T-helper 1 cell treated with Interleukin-12 subunit alpha and Interleukin-12 subunit beta and Interleukin-4 antibody, amounts not matched to agents 30 μg/mL and 1 μg/mL, for 36 hours (primary cell): ENCODE measurements around the gene DAZAP2.
A peak's percentile ranks its signal among the peaks of the same experiment; 100 is the strongest.

Experiments used
- H3K27ac Mint-ChIP-seq: one replicate; pipeline ENCODE4 v1.8.0; 2021; ENCODE audit warnings: mild to moderate bottlenecking, mixed read lengths
- H3K27me3 Mint-ChIP-seq: one replicate; pipeline ENCODE4 v1.8.0; 2021; ENCODE audit warnings: low read depth, mixed read lengths
- H3K36me3 Mint-ChIP-seq: one replicate; pipeline ENCODE4 v1.8.0; 2021; ENCODE audit warnings: low read depth, mixed read lengths
- H3K4me1 Mint-ChIP-seq: one replicate; pipeline ENCODE4 v1.8.0; 2021; ENCODE audit warnings: low read depth, mixed read lengths
- H3K4me3 Mint-ChIP-seq: one replicate; pipeline ENCODE4 v1.8.0; 2021; ENCODE audit warnings: mild to moderate bottlenecking, moderate library complexity, mixed read lengths
- H3K9me3 Mint-ChIP-seq: one replicate; pipeline ENCODE4 v1.8.0; 2021; ENCODE audit warnings: mixed read lengths

DAZAP2 gene, protein sequence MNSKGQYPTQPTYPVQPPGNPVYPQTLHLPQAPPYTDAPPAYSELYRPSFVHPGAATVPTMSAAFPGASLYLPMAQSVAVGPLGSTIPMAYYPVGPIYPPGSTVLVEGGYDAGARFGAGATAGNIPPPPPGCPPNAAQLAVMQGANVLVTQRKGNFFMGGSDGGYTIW

DNA sequence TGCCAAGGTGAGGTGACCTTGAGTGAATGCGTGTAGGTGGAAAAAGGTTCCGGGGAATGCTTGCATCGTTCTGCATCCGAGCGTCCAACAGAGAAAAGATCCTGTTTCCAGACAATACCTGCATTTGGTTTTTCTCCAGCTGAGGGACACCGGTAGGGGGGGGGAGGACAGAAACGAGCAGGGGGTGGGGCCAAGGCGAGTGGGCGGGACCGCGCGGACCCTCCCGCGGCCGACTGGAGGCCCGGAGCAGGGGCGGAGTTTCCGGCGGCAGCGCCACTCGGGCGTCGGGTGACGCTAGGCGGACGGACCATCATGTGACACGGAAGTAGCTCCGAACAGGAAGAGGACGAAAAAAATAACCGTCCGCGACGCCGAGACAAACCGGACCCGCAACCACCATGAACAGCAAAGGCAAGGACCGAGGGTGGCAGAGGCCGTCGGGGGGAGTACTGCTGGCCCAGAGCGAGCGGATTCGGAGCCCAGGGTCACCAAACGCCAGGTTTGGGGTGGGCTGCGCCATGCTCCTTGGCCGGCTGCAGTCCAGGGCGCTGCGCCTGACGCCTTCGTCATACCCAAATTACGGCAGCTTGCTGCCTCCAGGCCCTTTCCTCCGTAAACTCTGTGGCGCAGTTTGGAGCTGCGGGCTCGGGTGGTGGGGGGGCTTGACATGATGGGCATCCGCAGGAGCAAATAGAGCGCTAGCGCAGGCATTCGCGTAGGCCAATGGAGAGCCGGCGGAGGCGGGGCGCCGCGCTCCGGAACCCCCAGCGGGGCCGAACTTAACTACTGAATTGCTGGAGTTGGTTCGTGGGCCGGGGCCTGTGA lies at the start of gene DAZAP2:
Gene DAZAP2, plus strand, starts transcription at position 317 of the 825 bp plus-strand sequence. Its CDS starts 82 bp downstream, at position 399.
- peaks cover 8% of the 10 kb centered on the region for H3K27me3 Mint-ChIP-seq
- H3K27ac Mint-ChIP-seq, result peak within 1 kb of the TSS; percentile 100
- peaks cover 38% of the 10 kb centered on the region for H3K4me1 Mint-ChIP-seq
- H3K4me3 Mint-ChIP-seq, result peak within 1 kb of the TSS; percentile 95
- H3K9me3 Mint-ChIP-seq, result no peaks in the 10 kb centered on the region
- peaks cover 36% of the 10 kb centered on the region for H3K36me3 Mint-ChIP-seq

- Mint-ChIP-seq H3K27me3 (no peaks in the 10 kb centered on the region), H3K4me3 (no peak overlapping the region)
Measured at GRCh38 chr12:51189790-51190355, 48.8 kb upstream of the DAZAP2 start.

DNA sequence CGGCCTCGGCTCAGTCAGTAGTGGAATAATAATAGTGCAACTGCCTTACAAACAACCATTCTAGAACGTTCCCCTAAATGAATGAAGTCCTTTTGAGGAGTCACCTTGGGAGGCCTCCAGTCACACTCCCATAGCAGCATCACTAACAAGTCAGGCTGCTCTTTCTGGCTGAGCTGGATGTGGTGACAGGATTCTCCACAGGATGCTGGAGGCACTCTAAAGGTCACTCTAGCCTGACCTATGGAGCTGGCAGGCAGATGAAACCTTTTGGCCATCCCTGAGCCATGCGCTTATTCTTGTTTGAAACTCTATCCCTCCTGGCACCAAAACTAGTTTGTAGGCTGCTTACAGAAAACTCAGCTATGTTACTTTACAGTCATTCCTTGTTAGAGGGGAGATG lies 47.8 kb upstream of the DAZAP2 start:
- no peak overlapping the region for H3K4me3 Mint-ChIP-seq
- H3K27ac Mint-ChIP-seq, result no peak overlapping the region
- H3K27me3 Mint-ChIP-seq, result no peaks in the 10 kb centered on the region
- H3K36me3 Mint-ChIP-seq, result no peaks in the 10 kb centered on the region
- no peaks in the 10 kb centered on the region for H3K9me3 Mint-ChIP-seq
- H3K4me1 Mint-ChIP-seq, result no peaks in the 10 kb centered on the region

More at GRCh38 chr12:51189790-51190355, 48.8 kb upstream of the DAZAP2 start:
- Mint-ChIP-seq H3K36me3 (no peaks in the 10 kb centered on the region), H3K9me3 (no peaks in the 10 kb centered on the region), H3K27ac (no peak overlapping the region), H3K4me1 (no peaks in the 10 kb centered on the region)

DNA sequence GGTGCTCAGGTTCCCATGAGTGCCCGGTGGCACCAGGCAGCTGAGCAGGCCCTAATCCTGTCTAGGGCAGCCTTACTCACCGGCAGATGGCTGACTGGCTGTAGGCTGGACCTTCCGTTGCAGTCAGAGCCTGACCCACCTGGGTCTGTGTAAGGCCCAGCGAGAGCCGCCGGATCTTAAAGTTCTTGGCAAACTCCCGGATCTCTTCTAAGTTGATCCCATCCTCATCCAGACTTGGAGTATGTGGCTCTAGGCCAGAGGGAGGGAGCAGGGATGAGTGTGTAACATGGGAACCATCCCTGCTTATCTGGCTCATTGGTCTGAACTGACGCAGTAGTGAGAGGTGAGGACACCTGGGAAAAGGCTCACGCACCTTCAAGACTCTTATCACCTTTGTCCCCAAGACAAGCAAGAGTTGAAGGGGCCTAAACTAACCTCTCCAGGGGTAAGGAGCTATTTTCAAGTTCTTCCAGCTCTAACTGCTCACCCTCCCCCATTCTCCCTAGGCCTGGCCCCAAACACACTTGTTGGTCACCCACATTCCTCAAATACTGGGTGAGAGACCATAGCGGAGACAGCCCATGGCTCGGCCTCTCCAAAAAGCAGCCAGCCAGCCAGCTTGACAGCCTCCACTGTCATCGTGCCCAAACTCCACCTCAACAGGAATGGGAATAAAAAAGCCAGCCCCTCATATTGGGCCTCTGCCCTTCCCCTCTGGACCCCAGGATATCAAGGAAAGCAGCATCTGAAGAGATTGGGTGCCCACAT lies 46.9 kb upstream of the DAZAP2 start:
- Mint-ChIP-seq H3K27ac (no peak overlapping the region), H3K4me1 (no peaks in the 10 kb centered on the region), H3K36me3 (no peaks in the 10 kb centered on the region), H3K9me3 (no peaks in the 10 kb centered on the region), H3K4me3 (no peak overlapping the region), H3K27me3 (no peaks in the 10 kb centered on the region)

DNA sequence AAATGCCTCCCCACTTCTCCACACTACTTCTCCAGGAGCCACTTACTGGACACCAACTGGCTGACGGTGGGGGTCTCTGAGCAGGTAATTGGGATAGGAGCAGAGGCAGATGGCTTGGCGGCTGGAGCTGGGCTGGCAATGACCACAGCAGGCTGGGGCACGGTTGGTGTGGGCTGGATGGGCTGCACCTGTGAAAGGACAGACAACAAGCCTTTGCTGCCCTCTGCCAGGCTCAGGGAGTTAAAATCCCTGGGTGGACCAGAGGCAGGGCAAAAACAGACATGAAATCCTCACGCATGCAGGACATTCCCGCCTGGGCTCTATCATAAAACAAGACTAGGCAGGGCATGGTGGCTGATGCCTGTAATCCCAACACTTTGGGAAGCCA lies 46.3 kb upstream of the DAZAP2 start:
- no peaks in the 10 kb centered on the region for H3K9me3 Mint-ChIP-seq
- H3K27ac Mint-ChIP-seq, result no peak overlapping the region
- H3K4me1 Mint-ChIP-seq, result no peaks in the 10 kb centered on the region
- no peaks in the 10 kb centered on the region for H3K36me3 Mint-ChIP-seq
- no peak overlapping the region for H3K4me3 Mint-ChIP-seq
- H3K27me3 Mint-ChIP-seq, result no peaks in the 10 kb centered on the region

- H3K4me3 Mint-ChIP-seq, result no peak overlapping the region
- no peaks in the 10 kb centered on the region for H3K27me3 Mint-ChIP-seq
- no peak overlapping the region for H3K27ac Mint-ChIP-seq
- no peaks in the 10 kb centered on the region for H3K4me1 Mint-ChIP-seq
- H3K9me3 Mint-ChIP-seq, result no peaks in the 10 kb centered on the region
- H3K36me3 Mint-ChIP-seq, result no peaks in the 10 kb centered on the region
Measured at GRCh38 chr12:51195841-51196240, 42.8 kb upstream of the DAZAP2 start.

DNA sequence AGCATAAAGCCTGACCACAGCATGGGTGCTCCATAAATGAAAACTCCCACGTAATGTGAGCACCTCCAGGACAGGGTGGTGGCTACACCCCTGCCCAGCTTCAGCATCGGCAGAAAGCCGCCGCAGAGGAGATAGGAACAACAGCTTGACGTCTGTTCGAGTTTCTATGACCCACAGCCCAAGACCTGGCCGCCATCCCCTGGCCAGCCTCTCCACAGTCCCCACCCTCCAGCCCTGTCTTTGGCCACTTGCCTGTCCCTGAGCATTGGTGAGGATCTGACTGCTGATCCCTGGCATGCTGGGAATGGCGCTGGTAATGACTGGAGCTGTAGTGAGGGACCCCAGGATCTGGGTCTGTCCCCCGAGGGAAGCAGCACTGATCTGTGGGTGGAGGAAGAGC lies 42.1 kb upstream of the DAZAP2 start:
- no peak overlapping the region for H3K4me3 Mint-ChIP-seq
- H3K9me3 Mint-ChIP-seq, result no peaks in the 10 kb centered on the region
- H3K4me1 Mint-ChIP-seq, result no peaks in the 10 kb centered on the region
- H3K27me3 Mint-ChIP-seq, result no peaks in the 10 kb centered on the region
- H3K27ac Mint-ChIP-seq, result no peak overlapping the region
- H3K36me3 Mint-ChIP-seq, result no peaks in the 10 kb centered on the region

DNA sequence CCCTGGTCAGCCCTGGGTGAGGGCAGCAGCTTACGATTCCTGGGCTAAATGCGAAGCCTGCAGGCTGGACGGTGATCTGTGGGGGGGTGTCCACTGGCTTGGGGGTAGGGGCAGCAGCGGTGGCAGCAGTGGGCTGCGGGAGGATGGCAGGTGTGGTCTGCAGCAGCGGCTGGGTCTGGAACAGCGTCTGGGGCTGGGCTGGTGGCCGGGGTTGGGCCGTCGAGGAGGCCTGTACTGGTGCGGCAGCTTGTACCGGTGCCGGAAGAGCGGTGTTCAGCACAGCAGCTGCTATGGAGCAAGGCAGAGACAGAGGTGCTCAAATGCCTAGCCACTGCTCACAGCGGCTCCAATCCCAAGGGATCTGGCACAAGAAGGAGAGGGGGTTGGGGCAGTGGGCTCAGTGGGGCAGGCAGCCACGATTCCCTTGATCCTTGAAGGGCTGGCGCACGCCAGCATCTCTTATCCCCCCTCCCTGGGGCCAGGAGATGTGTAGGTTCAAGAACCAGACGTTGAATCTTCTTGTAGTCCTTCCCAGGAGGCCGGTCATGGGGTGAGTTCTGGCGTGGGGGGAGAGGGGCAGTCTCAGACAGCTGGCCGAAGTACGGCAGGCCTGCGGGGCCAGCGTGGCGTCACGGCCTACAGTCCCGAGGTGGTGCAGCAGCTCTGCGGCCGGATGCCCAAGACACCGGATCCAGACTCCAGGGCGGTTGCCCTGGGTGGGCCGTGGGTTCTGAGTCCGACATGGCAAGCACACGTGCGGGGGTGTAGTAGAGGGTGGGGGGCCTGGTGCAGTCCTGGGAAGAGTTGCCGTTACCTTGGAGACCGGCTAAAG lies 40.7 kb upstream of the DAZAP2 start:
- no peak overlapping the region for H3K27ac Mint-ChIP-seq
- peaks cover 5% of the 10 kb centered on the region for H3K4me1 Mint-ChIP-seq
- H3K4me3 Mint-ChIP-seq, result no peak overlapping the region
- no peaks in the 10 kb centered on the region for H3K9me3 Mint-ChIP-seq
- no peaks in the 10 kb centered on the region for H3K36me3 Mint-ChIP-seq
- H3K27me3 Mint-ChIP-seq, result no peaks in the 10 kb centered on the region

GRCh38 chr12:51198568-51199365 lies 39.9 kb upstream of the DAZAP2 start:
- no peaks in the 10 kb centered on the region for H3K27me3 Mint-ChIP-seq
- H3K4me1 Mint-ChIP-seq, result peaks cover 12% of the 10 kb centered on the region
- no peaks in the 10 kb centered on the region for H3K9me3 Mint-ChIP-seq
- no peaks in the 10 kb centered on the region for H3K36me3 Mint-ChIP-seq
- no peak overlapping the region for H3K4me3 Mint-ChIP-seq
- no peak overlapping the region for H3K27ac Mint-ChIP-seq

DNA sequence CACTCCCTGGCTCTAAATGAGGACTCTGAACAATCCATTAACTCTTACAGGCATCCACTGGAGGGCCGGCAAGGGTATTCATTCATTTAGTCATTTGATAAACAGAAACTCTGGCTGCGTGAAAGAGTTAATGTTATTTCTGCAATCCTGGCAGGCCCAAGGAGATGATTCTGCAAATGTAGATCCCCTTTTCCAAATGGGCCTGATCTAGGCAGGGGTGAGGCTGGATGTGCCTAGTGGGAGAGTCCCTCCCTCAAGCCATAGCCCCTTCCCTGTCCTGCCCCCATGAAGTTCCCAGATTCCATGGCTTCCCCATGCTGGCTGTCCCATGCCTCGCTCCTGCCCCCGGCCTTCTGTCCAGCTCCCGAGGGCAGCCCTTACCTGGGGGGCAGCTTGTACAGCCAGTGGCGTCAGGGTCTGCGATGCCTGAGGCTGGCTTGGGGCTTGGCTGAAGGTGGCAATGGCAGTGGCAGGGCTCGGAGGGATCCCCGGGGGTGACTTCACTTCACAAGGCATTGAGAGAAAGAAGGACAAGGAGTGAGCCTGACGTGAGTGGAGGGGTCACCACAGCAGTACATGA lies 39.2 kb upstream of the DAZAP2 start:
- Mint-ChIP-seq H3K9me3 (no peaks in the 10 kb centered on the region), H3K36me3 (no peaks in the 10 kb centered on the region), H3K27me3 (no peaks in the 10 kb centered on the region), H3K4me3 (no peak overlapping the region), H3K4me1 (peaks cover 12% of the 10 kb centered on the region), H3K27ac (no peak overlapping the region)

DNA sequence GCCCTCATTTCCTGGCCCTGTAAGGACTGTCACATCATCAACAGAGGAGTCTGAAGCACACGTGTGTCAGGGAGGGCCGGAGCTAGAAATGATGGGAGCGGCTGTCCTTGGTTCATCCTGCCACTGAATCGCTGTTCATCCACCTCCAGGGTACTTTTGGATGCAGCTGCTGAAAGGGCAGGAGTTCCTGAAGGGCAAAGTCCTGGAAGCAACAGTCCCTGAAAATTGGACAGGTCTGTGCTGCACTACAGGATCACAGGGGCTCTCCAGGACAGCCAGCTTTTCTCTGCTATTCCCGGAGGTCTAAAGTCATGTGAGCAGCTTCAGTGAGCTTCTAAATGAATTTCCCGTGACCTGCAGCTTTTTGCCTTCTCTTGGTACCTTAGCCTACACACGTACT lies 38.5 kb upstream of the DAZAP2 start:
- Mint-ChIP-seq H3K4me1 (peaks cover 12% of the 10 kb centered on the region), H3K36me3 (no peaks in the 10 kb centered on the region), H3K27me3 (no peaks in the 10 kb centered on the region), H3K9me3 (no peaks in the 10 kb centered on the region), H3K4me3 (no peak overlapping the region), H3K27ac (no peak overlapping the region)

GRCh38 chr12:51200806-51201205 lies 37.8 kb upstream of the DAZAP2 start:
- Mint-ChIP-seq H3K27me3 (no peaks in the 10 kb centered on the region), H3K27ac (no peak overlapping the region)

GRCh38 chr12:51202718-51203117 lies 35.9 kb upstream of the DAZAP2 start:
- Mint-ChIP-seq H3K27me3 (no peaks in the 10 kb centered on the region), H3K27ac (peak overlapping the region; percentile 26), H3K4me1 (peaks cover 12% of the 10 kb centered on the region), H3K36me3 (no peaks in the 10 kb centered on the region), H3K9me3 (no peaks in the 10 kb centered on the region), H3K4me3 (no peak overlapping the region)

More at GRCh38 chr12:51200806-51201205, 37.8 kb upstream of the DAZAP2 start:
- Mint-ChIP-seq H3K4me1 (peaks cover 12% of the 10 kb centered on the region), H3K4me3 (no peak overlapping the region), H3K36me3 (no peaks in the 10 kb centered on the region), H3K9me3 (no peaks in the 10 kb centered on the region)
